GM12864 (cell line): ENCODE results near the gene RAD21L1.
A peak's percentile ranks its signal among the peaks of the same experiment; 100 is the strongest.
"Not testable (repeated sequence)": the region's sequence is repeated elsewhere in the genome, so short reads cannot be mapped to it uniquely, and the experiment has no call there.

Source experiments
- DNase-seq: peaks from one replicate; pipeline ENCODE4 v3.0.0-alpha.2; 2011; ENCODE audit warnings: low read depth
- H3K4me3 ChIP-seq: 2 replicates; pipeline ENCODE4 v1.5.1; 2011; ENCODE audit warnings: mild to moderate bottlenecking, low read depth, low read length, control low read depth
- TF ChIP-seq, protein P1 (sequence below): IDR thresholded peaks from 2 replicates; pipeline ENCODE4 v1.5.1; 2011; ENCODE audit warnings: low read depth, mild to moderate bottlenecking, moderate library complexity, low read length, control low read depth, inconsistent platforms; ENCODE audit errors: missing control alignments

Gene RAD21L1

DNA sequence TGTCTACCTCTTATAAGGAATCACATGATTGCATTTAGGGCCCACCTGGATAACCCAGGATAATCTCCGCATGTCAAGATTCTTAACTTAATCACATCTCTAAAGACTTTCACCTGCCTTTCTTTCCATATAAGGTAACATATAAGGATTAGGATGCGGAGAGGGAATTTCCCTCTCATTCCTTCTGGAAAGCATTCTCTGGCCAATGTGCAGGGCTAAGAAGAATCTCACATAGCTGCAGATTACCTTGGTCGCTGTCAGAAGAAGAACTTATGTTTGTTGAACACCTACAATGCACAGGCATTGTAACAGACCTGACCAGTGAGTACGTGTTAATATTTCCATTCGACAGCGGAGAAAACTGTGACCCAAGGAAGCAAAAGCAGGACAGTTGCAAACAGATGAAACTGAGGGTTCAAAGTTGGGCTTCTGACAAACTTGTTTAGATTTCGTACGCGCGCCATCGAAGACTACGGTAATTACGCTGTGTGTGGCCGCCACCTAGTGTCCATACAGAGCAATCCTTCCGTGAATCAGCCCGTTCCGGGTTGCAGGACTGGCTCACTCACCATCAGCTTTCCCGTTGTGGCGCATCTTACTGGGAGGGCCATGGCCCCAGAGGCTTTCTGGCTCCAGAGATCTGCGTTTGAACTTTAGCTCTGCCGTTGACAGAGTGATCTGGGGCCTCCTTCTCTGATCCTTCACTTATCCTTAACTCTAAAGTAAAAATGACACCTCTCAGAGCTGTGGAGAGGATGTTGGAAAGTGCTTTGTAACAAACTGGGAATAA, 13.0 kb upstream of the RAD21L1 start:
- no peak overlapping the region for H3K4me3 ChIP-seq
- TF ChIP-seq, protein P1, sequence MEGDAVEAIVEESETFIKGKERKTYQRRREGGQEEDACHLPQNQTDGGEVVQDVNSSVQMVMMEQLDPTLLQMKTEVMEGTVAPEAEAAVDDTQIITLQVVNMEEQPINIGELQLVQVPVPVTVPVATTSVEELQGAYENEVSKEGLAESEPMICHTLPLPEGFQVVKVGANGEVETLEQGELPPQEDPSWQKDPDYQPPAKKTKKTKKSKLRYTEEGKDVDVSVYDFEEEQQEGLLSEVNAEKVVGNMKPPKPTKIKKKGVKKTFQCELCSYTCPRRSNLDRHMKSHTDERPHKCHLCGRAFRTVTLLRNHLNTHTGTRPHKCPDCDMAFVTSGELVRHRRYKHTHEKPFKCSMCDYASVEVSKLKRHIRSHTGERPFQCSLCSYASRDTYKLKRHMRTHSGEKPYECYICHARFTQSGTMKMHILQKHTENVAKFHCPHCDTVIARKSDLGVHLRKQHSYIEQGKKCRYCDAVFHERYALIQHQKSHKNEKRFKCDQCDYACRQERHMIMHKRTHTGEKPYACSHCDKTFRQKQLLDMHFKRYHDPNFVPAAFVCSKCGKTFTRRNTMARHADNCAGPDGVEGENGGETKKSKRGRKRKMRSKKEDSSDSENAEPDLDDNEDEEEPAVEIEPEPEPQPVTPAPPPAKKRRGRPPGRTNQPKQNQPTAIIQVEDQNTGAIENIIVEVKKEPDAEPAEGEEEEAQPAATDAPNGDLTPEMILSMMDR = peak; percentile 92
- DNase-seq = peak; percentile 22

DNA sequence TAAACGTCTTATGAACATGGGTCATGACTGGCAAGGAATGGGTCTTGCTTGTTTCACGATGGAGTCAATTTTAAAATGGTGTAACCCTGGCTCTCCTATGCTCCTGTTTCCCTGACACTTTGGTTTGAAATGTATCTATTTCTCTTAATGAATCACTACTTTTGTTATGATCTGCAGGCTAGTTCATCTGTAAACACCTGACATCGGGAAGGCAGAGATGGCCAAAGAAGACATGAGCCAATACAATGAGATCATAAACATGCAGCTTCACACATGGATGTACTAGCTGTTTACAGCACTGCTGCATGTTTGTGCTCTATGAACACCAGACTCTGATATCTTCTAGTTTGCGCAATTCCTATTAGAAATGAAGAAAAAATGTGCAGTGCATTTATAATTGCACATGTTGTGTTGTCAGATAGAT, 11.0 kb upstream of the RAD21L1 start:
- DNase-seq = no peak
- H3K4me3 ChIP-seq = no peak overlapping the region
- TF ChIP-seq, protein P1 = no peak

DNA sequence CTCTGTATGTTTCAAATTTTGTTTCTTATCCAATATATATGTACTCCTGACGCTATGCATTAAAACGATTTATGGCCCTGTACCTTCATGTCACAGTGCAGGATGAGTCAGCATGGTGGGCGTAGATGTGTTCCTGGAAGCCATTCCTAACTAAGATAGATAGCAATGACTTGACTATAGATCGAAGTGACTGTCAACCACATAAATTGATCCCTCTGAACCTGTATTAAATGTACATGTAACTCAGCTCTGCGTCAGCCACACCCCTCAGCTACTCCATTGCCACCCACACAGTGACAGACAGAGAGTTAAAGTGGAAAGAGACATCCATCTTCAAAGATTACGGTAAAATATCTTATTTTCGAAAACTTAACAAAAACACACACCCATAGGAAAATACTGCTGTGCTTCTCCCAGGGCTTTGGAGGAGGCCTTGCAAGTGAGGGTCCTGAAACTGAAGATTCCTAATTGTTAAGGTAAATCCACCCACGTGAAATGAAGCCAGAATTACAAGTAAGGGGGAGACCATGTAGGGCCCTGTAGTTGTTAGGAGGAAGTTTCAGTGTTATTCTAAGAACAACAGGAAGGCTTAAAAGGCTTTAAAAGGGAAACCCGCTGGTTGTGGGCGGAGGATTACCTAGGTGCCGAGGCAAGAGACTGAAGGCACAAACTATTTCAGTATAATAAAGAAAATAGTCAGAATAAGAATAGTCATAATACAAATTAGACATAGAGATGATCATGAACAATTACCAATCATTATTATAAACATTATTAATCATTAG, 10.3 kb upstream of the RAD21L1 start:
- DNase-seq = no peak
- TF ChIP-seq, protein P1 = no peak
- no peak overlapping the region for H3K4me3 ChIP-seq

DNA sequence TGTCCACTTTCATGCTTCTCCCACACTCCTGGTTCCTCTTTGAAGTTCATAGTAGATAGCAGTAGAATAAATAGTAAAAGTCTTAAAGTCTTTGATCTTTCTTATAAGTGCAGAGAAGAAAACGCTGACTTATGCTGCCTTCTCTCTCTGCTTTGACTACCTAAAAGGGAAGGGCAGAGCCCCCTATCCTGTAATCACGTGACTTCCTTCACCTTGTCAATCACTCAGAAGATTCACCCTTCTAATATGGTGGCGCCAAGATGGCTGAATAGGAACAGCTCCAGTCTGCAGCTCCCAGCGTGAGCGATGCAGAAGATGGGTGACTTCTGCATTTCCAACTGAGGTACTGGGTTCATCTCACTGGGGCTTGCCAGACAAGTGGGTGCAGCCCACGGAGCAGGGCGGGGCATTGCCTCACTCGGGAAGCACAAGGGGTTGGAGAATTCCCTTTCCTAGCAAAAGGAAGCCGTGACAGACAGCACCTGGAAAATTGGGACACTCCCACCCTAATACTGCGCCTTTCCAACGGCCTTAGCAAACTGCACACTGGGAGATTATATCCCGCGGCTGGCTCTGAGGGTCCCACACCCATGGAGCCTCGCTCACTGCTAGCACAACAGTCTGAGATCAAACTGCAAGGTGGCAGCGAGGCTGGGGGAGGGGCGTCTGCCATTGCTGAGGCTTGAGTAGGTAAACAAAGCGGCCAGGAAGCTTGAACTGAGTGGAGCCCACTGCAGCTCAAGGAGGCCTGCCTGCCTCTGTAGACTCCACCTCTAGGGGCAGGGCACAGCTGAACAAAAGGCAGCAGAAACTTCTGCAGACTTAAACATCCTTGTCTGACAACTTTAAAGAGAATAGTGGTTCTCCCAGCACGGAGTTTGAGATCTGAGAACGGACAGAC, 9.1 kb upstream of the RAD21L1 start:
- not testable (repeated sequence) for H3K4me3 ChIP-seq, DNase-seq

DNA sequence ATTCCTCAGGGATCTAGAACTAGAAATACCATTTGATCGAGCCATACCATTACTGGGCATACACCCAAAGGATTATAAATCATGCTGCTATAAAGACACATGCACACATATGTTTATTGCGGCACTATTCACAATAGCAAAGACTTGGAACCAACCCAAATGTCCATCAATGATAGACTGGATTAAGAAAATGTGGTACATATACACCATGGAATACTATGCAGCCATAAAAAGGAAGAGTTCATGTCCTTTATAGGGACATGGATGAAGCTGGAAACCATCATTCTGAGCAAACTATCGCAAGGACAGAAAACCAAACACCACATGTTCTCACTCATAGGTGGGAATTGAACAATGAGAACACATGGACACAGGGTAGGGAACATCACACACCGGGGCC, 3.1 kb upstream of the RAD21L1 start:
- not testable (repeated sequence) for DNase-seq, H3K4me3 ChIP-seq

DNA sequence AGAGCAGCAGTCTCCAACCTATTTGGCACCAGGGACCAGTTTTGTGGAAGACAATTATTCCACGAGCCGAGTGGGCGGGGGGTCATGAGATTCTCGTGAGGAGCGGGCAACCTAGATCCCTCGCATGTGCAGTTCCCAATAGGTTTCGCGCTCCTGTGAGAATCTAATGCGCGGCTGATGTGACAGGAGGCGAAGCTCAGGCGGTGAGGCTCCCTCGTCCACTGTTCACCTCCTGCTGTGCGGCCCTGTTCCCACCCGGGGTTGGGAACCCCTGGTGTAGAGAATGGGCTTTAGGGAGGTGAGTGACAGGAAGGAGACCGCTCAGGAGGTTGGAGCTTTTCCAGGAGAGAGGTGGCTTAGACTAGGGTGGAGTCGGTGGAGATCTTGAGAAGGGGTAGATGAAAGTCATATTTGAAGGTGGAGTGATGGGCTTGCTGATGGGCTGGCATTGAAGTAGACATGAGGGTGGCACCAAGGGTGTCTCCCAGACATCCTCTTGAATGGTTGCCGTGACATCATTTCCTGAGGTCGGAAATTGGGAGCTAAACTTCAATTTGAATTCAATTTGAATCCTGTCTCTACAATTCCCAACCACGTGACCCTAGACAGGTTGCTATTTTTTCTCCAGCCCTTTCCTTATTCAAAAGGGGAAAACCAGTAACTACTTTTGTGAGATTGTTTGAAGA, 1.5 kb upstream of the RAD21L1 start:
- TF ChIP-seq, protein P1 = no peak
- no peak for DNase-seq
- H3K4me3 ChIP-seq = no peak overlapping the region

DNA sequence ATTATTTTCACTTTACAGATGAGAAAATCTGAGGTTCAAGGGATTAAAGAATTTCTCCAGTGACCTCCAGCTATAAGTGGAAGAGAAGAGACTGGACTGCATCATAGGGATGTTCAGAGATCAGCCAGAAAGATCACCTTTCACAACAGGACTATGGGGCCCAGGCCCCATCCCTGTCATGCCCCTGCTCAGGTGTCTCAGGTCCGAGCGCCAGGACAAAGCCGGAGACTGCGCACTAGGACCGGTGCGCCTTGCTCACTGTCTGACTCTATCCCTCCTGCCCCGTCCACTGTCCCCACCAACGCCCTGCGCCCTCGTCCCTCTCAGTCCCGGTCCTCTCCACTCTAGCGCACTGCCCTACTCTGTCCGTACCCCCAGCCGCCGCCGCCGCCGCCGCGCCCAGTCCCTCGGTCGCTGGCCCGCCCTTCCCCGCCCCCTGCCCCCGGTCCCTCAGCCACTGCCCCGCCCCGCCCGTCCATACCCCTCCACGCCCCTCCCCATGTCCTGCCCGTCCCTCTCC, 521 bp upstream of the RAD21L1 start:
- no peak for DNase-seq
- H3K4me3 ChIP-seq = no peak overlapping the region
- TF ChIP-seq, protein P1 = no peak
